GM21723 (cell line): ENCODE measurements around the gene PEAK3.
"Not testable (repeated sequence)": the region's sequence is repeated elsewhere in the genome, so short reads cannot be mapped to it uniquely, and the experiment has no call there.

Experiments used
- ATAC-seq: cut with Tn5 transposase; IDR thresholded peaks from one replicate; pipeline ENCODE4 v1.9.1; 2021; ENCODE audit warnings: mild to moderate bottlenecking, moderate library complexity; ENCODE audit not compliant: unreplicated experiment

PEAK3 gene

DNA sequence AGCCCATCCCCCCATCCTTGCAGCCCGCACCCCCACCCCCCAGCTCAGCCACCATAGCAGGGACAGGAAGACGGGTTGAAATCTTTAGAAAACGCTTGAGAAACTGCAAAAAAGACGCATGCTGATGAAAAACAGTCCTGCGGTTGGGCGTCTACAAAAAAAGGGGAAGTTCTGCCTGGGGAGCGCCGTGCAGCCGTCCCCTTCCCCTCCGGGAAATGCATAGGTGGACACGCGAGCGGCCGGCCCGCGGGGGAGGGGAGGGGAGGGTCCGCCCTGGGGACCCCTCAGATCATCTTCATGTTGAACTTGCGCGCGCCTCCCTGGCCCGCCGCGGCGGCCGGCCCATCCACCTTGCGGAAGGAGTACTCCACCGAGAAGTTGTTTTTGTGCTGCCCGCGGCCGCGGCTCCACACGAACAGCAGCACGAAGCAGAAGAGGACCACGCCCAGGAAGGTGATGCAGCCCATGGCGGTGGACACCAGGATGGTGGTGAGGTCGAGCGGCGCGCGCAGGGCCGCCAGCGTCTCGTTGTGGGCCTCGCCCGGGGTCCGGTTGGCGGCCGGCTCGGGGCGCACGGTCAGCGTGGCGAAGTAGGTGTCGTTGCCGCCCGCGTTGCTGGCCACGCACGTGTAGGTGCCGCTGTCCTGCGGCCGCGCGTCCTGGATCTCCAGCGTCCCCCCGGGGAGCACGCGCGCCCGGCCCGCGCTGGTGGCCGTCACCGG is 7.9 kb upstream of the PEAK3 start:
- no peak for ATAC-seq

DNA sequence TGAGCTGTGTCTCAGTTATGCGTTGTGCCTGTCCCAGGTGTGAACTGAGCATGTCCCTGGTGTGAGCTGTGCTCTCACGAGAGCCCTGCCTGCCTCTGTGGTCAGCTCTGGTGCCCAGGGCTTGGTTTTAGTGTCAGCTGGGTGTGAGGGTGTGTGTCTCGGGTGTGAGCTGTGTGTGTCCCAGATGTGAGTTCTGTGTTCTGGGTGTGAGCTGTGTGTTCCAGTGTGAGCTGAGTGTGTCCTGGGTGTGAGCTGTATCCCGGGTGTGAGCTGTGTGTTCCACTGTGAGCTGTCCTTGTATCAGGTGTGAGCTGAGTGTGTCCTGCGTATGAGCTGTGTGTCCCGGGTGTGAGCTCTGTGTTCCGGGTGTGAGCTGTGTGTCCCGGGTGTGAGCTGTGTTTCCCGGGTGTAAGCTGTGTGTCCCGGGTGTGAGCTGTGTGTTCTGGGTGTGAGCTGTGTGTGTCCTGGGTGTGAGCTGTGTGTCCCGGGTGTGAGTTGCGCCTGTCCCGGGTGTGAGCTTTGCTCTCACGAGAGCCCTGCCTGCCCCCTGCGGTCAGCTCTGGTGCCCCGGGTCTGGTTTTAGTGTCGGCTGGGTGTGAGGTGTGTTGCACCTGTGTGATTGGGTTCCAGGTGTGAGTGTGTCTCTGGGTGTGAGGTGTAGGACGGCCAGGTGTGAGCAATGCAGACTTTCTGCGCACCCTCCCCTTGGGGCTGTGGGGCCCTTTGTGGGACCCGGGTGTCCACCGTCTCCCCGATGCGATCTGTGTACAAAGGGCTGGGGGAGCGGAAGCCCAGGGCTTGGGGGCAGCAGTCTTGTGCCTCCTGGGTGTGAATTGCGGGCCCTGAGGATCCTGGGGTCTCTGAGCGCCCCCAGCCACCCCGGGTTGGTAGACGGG is 7.1 kb upstream of the PEAK3 start:
- ATAC-seq = no peak

DNA sequence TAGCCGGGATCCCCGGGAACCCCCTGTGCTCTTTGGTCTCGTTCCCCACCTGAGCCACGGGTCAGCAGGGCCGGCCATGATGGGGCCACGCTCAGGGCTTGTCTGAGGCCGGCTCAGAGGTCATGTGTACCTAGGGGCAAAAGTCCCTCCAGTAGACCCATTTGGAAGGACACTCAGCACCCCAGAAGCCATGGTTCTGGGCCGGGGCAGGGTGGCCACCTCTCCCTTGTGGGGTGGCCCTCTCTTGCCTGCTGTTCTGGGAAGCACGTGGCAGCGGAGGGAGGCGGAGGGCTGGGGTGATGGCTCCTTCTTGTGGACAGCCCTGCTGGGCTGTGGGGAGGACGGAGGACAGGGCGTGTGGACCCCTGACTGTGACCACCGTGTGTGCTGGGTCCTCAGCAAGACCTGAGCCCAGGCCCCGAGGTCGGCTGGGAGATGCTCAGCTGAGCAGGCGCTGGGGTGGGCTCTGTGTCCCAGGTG is 6.4 kb upstream of the PEAK3 start:
- no peak for ATAC-seq

DNA sequence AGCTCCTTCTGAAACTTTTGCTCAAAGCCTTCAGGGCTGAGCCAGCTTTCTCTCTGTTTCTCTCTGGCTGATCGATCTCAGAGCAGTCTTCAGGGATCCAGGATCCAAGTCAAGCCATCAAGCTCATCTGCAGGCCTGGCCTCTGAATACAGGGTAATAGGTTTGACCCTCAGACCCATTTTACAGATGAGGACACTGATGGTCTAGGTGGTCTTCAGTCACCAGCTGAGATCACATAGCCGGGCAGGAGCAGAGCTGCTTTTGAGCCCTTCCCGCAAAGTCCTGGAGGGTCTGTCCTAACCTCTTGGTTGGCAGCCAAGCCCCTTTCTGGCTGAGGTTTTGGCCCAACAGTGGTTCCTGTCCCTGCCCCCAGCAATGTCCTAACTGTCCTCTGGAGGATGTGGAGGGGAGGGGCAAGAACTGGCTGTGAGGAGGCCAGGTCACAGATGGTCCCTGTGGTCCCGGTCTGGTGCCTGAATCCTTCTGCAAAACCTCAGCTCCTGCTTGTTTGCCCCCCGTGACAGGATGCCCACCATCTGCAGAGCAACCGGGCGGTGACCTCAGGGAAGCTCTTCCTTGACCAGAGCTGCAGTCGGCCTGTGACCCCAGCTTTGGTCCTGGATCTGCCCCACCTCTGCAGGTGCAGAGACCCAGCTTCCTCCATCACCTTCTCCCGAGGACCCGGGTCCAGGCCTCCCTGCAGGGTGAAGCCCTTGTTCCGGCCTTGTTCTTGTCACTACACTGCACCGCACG is 5.8 kb upstream of the PEAK3 start:
- ATAC-seq = no peak

DNA sequence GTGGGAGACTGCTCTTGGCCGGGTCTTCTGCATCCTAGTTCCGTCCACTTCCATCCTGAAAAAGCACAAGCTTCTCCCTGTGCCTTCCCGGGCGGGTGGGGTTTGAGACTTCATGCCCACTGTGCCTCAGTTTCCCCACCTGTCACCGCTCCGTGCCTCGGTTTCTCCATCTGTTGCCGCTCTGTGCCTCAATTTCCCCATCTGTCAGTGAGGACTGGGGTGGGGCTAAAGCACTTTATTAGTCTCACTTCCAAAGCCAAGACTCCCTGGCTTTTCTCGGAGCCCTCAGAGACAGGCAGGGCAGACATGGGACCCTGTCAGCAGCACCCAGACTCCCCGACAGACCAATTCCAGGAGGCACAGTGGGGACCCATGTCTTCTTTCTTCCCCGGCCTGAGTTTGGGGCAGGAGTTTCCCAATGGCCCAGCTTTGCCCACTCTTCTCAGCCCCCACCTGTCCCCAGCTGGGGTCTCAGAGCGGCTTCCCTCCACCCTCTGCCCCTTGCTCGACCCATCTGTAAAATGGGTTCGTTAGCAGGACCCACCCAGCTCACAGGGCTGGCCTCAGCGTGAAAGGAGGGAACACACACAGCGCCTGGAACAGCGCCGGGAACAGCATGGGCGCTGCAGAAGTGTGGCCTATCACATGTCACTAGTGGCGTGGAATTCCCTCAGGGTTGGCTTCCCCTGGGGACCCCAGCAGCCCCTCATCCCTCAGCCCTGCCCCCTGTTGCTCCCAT is 4.6 kb upstream of the PEAK3 start:
- no peak for ATAC-seq

DNA sequence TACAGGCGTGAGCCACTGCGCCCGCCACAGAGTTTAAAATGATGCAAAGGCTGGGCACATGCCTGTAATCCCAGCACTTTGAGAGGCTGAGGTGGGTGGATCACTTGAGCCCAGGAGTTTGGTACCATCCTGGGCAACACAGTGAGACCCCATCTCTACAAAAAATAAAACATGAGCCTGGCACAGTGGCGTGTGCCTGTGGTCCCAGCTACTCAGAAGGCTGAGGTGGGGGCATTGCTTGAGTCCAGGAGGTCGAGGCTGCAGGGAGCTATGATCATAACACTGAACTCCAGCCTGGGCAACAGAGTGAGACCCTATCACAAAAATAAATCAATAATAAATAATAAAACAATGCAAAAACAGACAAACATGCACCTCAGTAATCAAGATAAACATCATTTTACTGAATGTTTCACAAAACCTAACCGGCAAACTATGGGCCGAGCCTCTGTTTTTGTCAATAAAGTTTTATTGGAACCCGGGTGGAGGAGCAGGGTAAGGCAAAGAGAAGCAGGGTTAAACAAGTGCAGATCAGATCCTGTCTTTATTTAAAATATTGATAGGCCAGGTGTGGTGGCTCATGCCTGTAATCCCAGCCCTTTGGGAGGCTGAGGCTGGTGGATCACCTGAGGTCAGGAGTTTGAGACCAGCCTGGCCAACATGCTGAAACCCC is 2.0 kb upstream of the PEAK3 start:
- ATAC-seq = no peak

- no peak for ATAC-seq
Observed at GRCh38 chr19:2282862-2283237, 875 bp upstream of the PEAK3 start.

- not testable (repeated sequence) for ATAC-seq
Observed at GRCh38 chr19:2281265-2282061, 512 bp downstream of the PEAK3 start.

- no peak for ATAC-seq
Observed at GRCh38 chr19:2280633-2281264, 1.2 kb downstream of the PEAK3 start.

GRCh38 chr19:2278459-2279158 is 3.4 kb downstream of the PEAK3 start:
- no peak for ATAC-seq

GRCh38 chr19:2277138-2277537 is 4.8 kb downstream of the PEAK3 start:
- ATAC-seq = no peak

GRCh38 chr19:2276429-2276986 is 5.5 kb downstream of the PEAK3 start:
- ATAC-seq = no peak

- ATAC-seq = no peak
Observed at GRCh38 chr19:2275588-2276428, 6.2 kb downstream of the PEAK3 start.

DNA sequence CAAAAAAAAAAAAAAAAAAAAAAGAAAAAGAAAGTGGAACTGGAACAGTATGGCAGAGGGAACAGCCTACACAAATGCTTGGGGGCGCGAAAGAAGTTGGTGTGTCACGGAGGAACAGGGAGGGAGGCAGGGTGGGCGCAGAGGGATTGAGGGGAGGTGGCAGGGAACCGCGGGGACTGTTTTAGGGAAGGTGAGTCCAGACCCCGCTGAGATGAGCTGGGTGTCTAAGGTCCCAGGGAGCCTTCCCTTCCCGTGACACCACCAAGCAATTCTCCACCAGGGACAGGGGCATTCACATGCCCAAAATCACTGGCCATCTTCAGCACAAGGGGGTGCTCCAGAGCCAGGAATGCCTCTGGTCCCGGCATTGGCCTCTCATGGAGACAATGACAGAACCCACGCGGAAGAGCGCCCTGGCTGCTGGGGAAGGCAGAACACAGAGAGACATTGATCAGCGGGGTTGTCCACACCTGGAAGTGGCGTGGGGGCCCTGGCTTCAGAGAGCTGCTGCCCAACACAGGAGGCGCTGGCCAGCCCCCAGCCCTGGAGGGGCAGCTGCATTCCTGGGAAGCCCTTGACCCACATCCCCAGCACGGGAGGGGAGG is 6.9 kb downstream of the PEAK3 start:
- no peak for ATAC-seq

DNA sequence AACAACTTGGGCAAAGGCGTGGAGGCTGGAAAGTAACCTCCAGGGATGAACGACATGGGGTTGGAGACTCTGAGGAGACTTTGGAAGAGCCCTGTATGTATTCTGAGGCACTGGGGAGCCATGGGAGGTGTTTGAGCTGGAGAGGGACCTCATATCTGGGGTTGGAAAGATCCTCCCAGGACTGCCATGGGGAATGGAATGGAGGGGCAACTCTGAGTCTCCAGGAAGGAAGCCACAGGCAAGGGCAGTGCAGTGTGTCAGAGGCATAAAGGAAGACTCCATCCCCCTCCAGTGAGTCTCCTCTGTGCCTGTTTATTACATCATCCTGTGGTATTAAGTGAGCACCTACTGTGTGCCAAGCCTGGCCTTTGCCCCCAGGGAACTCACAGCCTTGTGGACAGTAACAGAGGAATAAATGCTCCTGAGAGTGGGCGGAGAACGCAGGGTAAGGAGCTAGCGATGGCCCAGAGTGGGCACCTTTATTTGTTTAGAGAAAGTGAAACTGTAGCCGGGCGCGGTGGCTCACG is 7.7 kb downstream of the PEAK3 start:
- no peak for ATAC-seq
